Astrocyte (in vitro differentiated cells and primary cell): ENCODE data around the gene MCM7.

Experiments used
- CTCF ChIP-seq: IDR thresholded peaks from 2 replicates; pipeline ENCODE4 v1.5.1; 2011; ENCODE audit warnings: low read depth, mild to moderate bottlenecking, inconsistent platforms, low read length, moderate library complexity; ENCODE audit not compliant: insufficient read depth
- EZH2 ChIP-seq: IDR thresholded peaks from 2 replicates; pipeline ENCODE4 v1.6.1; 2012; ENCODE audit warnings: mild to moderate bottlenecking, low read length, inconsistent platforms; ENCODE audit not compliant: insufficient read depth

DNA sequence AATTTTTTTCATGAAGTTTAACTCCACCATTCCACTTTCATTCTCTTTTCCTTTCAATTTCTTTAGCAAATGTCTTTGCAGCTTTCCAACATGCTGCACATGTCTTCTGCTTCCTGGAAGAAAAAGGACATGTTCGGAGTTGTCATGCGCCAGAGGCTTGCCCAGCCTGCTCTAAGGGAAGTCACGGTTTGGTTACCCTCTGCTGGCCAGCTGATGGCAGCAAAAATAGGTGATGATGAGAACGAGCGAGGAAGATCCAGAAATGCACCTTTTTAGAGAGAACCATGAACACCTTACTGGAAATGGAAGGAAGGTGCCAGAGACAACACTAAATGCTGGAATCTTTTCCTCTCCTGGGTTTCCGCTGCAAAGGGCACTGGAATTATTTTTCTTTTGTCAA is 56.5 kb downstream of the MCM7 start:
- TF ChIP-seq CTCF (no peak), EZH2 (no peak)
